ENCODE data around the gene ACACA. TPM values are rescaled to one million over a fixed set of nuclear protein-coding genes. Genes with fewer than 3 reads are reported as not detected.

Gene ACACA
- total RNA-seq, 3 donors from 2014 or later (not counting 1 experiment from before 2014, with no cell fraction given) = 22.9 to 23.9 (median 23.6) TPM

DNA sequence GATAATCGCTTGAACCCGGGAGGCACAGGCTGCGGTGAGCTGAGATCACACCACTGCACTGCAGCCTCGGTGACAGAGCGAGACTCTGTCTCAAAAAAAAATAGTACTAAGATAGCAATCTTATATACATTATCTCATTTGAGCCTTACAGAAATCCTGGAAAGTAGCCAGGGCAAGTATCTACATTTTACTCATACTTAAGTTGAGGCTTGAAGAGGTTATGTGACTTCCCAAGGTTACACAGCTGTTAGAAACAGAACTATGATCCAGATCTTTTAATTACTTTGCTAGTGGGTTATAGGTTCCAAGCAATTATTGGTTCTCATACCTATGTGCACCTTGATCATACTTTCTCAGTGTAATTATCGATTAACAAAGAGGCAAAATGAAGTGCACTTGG, 15.5 kb downstream of the ACACA start:
- Mint-ChIP-seq H3K27ac (no peak overlapping the region), H3K27me3 (ENCODE audit: low read depth in 2 of 2) (no peaks in the 10 kb centered on the region), H3K4me1 (peaks cover 0 to 8% of the 10 kb centered on the region in 2 donors), H3K36me3 (no peaks in the 10 kb centered on the region), H3K9me3 (no peaks in the 10 kb centered on the region), H3K4me3 (no peak overlapping the region)
- Histone ChIP-seq H3K4me1 (ENCODE audit: control insufficient read depth, insufficient read depth, low read length) (no peaks in the 10 kb centered on the region), H3K9me3 (ENCODE audit: control insufficient read depth, insufficient read depth, low read length) (no peaks in the 10 kb centered on the region), H3K36me3 (ENCODE audit: control insufficient read depth, insufficient read depth, low read length) (no peaks in the 10 kb centered on the region), H3K27ac (ENCODE audit: low read length) (no peak overlapping the region), H3K4me3 (ENCODE audit: low read length) (no peak overlapping the region), H3K27me3 (ENCODE audit: control insufficient read depth, insufficient read depth, low read length) (no peaks in the 10 kb centered on the region)
- DNase-seq (no peak), ATAC-seq (no peak)
- WGBS (ENCODE audit: insufficient coverage) = 95% methylated on average over 6 of the region's 6 CpGs
- TF ChIP-seq, protein P1, sequence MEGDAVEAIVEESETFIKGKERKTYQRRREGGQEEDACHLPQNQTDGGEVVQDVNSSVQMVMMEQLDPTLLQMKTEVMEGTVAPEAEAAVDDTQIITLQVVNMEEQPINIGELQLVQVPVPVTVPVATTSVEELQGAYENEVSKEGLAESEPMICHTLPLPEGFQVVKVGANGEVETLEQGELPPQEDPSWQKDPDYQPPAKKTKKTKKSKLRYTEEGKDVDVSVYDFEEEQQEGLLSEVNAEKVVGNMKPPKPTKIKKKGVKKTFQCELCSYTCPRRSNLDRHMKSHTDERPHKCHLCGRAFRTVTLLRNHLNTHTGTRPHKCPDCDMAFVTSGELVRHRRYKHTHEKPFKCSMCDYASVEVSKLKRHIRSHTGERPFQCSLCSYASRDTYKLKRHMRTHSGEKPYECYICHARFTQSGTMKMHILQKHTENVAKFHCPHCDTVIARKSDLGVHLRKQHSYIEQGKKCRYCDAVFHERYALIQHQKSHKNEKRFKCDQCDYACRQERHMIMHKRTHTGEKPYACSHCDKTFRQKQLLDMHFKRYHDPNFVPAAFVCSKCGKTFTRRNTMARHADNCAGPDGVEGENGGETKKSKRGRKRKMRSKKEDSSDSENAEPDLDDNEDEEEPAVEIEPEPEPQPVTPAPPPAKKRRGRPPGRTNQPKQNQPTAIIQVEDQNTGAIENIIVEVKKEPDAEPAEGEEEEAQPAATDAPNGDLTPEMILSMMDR (IDR thresholded peaks at IDR 0.05) = no peak
- intact Hi-C loops (cut with micrococcal nuclease) = no loop called here

DNA sequence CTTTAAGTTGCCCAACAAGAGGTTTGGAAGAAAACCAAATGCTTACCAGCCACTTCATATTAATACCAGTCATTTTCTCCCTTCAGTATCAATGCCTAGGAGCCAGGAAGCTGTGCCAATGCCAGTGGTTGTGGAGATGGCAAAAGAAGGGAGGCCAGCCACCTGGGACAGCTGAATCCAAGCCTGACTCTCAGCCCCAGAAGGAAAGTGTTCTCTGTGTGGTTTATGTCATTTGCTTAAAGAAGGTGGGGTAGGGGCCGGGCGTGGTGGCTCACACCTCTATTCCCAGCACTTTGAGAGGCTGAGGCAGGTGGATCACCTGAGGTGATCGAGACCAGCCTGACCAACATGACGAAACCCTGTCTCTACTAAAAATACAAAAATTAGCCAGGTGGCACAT, 17.5 kb downstream of the ACACA start:
- WGBS (ENCODE audit: insufficient coverage) = 87% methylated on average over 4 of the region's 4 CpGs
- H3K4me1 Mint-ChIP-seq = peaks cover 0 to 8% of the 10 kb centered on the region in 2 donors
- no peaks in the 10 kb centered on the region for H3K27me3 Mint-ChIP-seq (ENCODE audit: low read depth in 2 of 2)
- Histone ChIP-seq H3K4me3 (ENCODE audit: low read length) (no peak overlapping the region), H3K36me3 (ENCODE audit: control insufficient read depth, insufficient read depth, low read length) (no peaks in the 10 kb centered on the region), H3K9me3 (ENCODE audit: control insufficient read depth, insufficient read depth, low read length) (no peaks in the 10 kb centered on the region), H3K4me1 (ENCODE audit: control insufficient read depth, insufficient read depth, low read length) (no peaks in the 10 kb centered on the region), H3K27me3 (ENCODE audit: control insufficient read depth, insufficient read depth, low read length) (no peaks in the 10 kb centered on the region), H3K27ac (ENCODE audit: low read length) (no peak overlapping the region)
- TF ChIP-seq, protein P1 (IDR thresholded peaks at IDR 0.05) = no peak
- H3K4me3 Mint-ChIP-seq = no peak overlapping the region
- no peaks in the 10 kb centered on the region for H3K9me3 Mint-ChIP-seq
- no peak overlapping the region for H3K27ac Mint-ChIP-seq
- ATAC-seq = no peak
- intact Hi-C loops (cut with micrococcal nuclease) = no loop called here
- DNase-seq = no peak
- H3K36me3 Mint-ChIP-seq = no peaks in the 10 kb centered on the region

DNA sequence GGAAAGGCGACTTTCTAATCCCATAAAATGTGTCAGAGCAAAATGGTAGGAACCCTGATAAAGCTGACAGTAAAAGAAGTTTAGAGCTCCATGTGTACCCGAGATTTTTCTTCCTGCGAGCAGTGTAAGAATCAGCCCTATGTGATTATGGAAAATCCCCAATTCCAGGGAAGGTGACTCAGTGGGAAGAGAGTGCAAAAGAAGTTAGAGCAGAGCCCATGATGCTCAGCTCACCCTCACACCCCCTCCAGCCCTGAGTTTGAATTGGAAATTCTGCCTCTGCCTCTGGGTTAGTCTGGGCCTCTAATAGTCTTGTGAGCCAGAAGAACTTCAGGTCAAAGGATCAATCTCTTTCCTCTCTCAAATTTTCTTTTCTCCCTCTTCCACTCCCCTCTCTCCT, 18.4 kb downstream of the ACACA start:
- no peak overlapping the region for H3K4me3 ChIP-seq (ENCODE audit: low read length)
- no peaks in the 10 kb centered on the region for H3K9me3 ChIP-seq (ENCODE audit: control insufficient read depth, insufficient read depth, low read length)
- H3K27me3 ChIP-seq (ENCODE audit: control insufficient read depth, insufficient read depth, low read length) = no peaks in the 10 kb centered on the region
- H3K4me1 Mint-ChIP-seq = peaks cover 0 to 8% of the 10 kb centered on the region in 2 donors
- 100% methylated on average over 3 of the region's 3 CpGs for WGBS (ENCODE audit: insufficient coverage)
- no peak overlapping the region for H3K4me3 Mint-ChIP-seq
- no peaks in the 10 kb centered on the region for H3K4me1 ChIP-seq (ENCODE audit: control insufficient read depth, insufficient read depth, low read length)
- no peak overlapping the region for H3K27ac ChIP-seq (ENCODE audit: low read length)
- no peaks in the 10 kb centered on the region for H3K27me3 Mint-ChIP-seq (ENCODE audit: low read depth in 2 of 2)
- DNase-seq = no peak
- ATAC-seq = no peak
- no peaks in the 10 kb centered on the region for H3K36me3 ChIP-seq (ENCODE audit: control insufficient read depth, insufficient read depth, low read length)
- no peaks in the 10 kb centered on the region for H3K9me3 Mint-ChIP-seq
- TF ChIP-seq, protein P1 (IDR thresholded peaks at IDR 0.05) = no peak
- intact Hi-C loops (cut with micrococcal nuclease) = no loop called here
- H3K36me3 Mint-ChIP-seq = no peaks in the 10 kb centered on the region
- H3K27ac Mint-ChIP-seq = no peak overlapping the region

DNA sequence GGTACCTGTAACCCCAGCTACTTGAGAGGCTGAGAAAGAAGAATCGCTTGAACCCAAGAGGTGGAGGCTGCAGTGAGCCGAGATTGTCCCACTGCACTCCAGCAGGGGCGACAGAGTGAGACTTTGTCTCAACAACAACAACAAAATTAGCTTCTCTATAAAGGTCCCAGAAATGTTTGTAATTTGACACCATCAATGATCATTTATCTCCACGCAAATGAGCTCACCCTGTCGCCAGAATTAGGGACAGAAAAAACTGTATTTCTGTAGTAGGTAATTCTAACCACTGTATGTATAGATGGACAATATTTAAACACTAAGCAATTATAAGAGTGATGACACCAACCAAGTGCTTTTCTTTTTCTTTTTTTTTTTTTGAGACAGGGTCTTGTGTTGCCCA, 20.2 kb downstream of the ACACA start:
- no peak overlapping the region for H3K4me3 ChIP-seq (ENCODE audit: low read length)
- TF ChIP-seq, protein P1 (IDR thresholded peaks at IDR 0.05) = no peak
- ATAC-seq = no peak
- intact Hi-C loops (cut with micrococcal nuclease) = no loop called here
- WGBS (ENCODE audit: insufficient coverage) = 94% methylated on average over 3 of the region's 5 CpGs
- Mint-ChIP-seq H3K4me1 (no peaks in the 10 kb centered on the region), H3K27me3 (ENCODE audit: low read depth in 2 of 2) (no peaks in the 10 kb centered on the region), H3K36me3 (no peaks in the 10 kb centered on the region), H3K27ac (no peak overlapping the region), H3K9me3 (no peaks in the 10 kb centered on the region), H3K4me3 (no peak overlapping the region)
- DNase-seq = no peak
- no peaks in the 10 kb centered on the region for H3K4me1 ChIP-seq (ENCODE audit: control insufficient read depth, insufficient read depth, low read length)
- H3K36me3 ChIP-seq (ENCODE audit: control insufficient read depth, insufficient read depth, low read length) = no peaks in the 10 kb centered on the region
- H3K27ac ChIP-seq (ENCODE audit: low read length) = no peak overlapping the region
- no peaks in the 10 kb centered on the region for H3K9me3 ChIP-seq (ENCODE audit: control insufficient read depth, insufficient read depth, low read length)
- H3K27me3 ChIP-seq (ENCODE audit: control insufficient read depth, insufficient read depth, low read length) = no peaks in the 10 kb centered on the region
